Left lung (tissue), 10 donors: ENCODE results near the gene MTOR. TPM values are rescaled to one million over a fixed set of nuclear protein-coding genes. Genes with fewer than 3 reads are reported as not detected.

Source experiments
- ATAC-seq: fragments of 200-7000 bp; cut with Tn5 transposase; one replicate; pipeline ENCODE4 v1.9.1; 2020; ENCODE audit warnings: moderate library complexity
- DNase-seq, 4 donors: peaks; one replicate each; pipeline ENCODE4 v3.0.0-alpha.2; 2013 to 2020
- H3K27ac ChIP-seq, 2 donors: fragments of 200-600 bp; sonication (generic) in 1 of 2; one replicate each; pipeline versions ENCODE4 v1.5.0 to v1.8.0; 2020 to 2021
- H3K27me3 ChIP-seq, 2 donors: fragments of 200-600 bp; sonication (generic) in 1 of 2; one replicate each; pipeline versions ENCODE4 v1.5.0 to v1.8.0; 2020 to 2021
- H3K36me3 ChIP-seq, 2 donors: fragments of 200-600 bp; sonication (generic) in 1 of 2; one replicate each; pipeline versions ENCODE4 v1.5.0 to v1.8.0; 2020 to 2021
- H3K4me1 ChIP-seq, 2 donors: fragments of 200-600 bp; one replicate each; pipeline ENCODE4 v1.8.0; 2021
- H3K4me3 ChIP-seq, 2 donors: fragments of 200-600 bp; sonication (generic) in 1 of 2; one replicate each; pipeline versions ENCODE4 v1.5.0 to v1.8.0; 2020 to 2021; ENCODE audit warnings: mild to moderate bottlenecking in 1 of 2
- H3K9me3 ChIP-seq, 2 donors: fragments of 200-600 bp; sonication (generic) in 1 of 2; one replicate each; pipeline versions ENCODE4 v1.5.0 to v1.8.0; 2020 to 2021
- intact Hi-C, 2 donors: fragments of 100-400 bp; cut with DNase I; formaldehyde crosslinking; loops; one replicate each; pipeline versions ENCODE4 v1.11.2 to v1.14.2; 2022
- polyA plus RNA-seq, 6 donors: library from polyadenylated mRNA; unstranded; fragments of 120-200 nt; gene quantifications; one replicate each; pipeline ENCODE4 v1.2.1, GENCODE V29; 2013; ENCODE audit not compliant: insufficient read length in 6 of 6
- total RNA-seq, 2 donors: library from RNA; stranded (reverse); fragmentation: NEBNext Ultra II Directional; extraction: Animal tissue kit (Norgen Biotek cat#: 25700); gene quantifications; one replicate each; pipeline ENCODE4 v1.2.1, GENCODE V29; 2021
- TF ChIP-seq, protein P1 (sequence below), 2 donors: fragments of 200-600 bp; sonication (generic) in 1 of 2; IDR thresholded peaks; one replicate each; pipeline versions ENCODE4 v1.5.0 to v1.8.0; 2021; ENCODE audit warnings: antibody characterized with exemption in 2 of 2
- donor health status: DM: no; HTN: yes; CAD: no.
- donor health status: DM: no; HTN: no; CAD: no.

MTOR gene
- total and polyA plus RNA-seq, 8 donors: 38.0 to 45.4 (median 39.9) TPM

GRCh38 chr1:11215381-11216005 is 46.9 kb downstream of the MTOR start:
- no peak overlapping the region for H3K27ac ChIP-seq

GRCh38 chr1:11214698-11215380 is 47.5 kb downstream of the MTOR start:
- TF ChIP-seq, protein P1, sequence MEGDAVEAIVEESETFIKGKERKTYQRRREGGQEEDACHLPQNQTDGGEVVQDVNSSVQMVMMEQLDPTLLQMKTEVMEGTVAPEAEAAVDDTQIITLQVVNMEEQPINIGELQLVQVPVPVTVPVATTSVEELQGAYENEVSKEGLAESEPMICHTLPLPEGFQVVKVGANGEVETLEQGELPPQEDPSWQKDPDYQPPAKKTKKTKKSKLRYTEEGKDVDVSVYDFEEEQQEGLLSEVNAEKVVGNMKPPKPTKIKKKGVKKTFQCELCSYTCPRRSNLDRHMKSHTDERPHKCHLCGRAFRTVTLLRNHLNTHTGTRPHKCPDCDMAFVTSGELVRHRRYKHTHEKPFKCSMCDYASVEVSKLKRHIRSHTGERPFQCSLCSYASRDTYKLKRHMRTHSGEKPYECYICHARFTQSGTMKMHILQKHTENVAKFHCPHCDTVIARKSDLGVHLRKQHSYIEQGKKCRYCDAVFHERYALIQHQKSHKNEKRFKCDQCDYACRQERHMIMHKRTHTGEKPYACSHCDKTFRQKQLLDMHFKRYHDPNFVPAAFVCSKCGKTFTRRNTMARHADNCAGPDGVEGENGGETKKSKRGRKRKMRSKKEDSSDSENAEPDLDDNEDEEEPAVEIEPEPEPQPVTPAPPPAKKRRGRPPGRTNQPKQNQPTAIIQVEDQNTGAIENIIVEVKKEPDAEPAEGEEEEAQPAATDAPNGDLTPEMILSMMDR (IDR thresholded peaks at IDR 0.05): no peak
- intact Hi-C loops: no loop called here
- ATAC-seq (no peak), DNase-seq (no peak)
- no peaks in the 10 kb centered on the region for H3K4me1 ChIP-seq
- no peak overlapping the region for H3K4me3 ChIP-seq
- no peak overlapping the region for H3K27ac ChIP-seq
- H3K9me3 ChIP-seq: no peaks in the 10 kb centered on the region
- H3K27me3 ChIP-seq: no peaks in the 10 kb centered on the region
- H3K36me3 ChIP-seq: peaks cover 0 to 100% of the 10 kb centered on the region in 2 donors

More at GRCh38 chr1:11215381-11216005, 46.9 kb downstream of the MTOR start:
- no peaks in the 10 kb centered on the region for H3K9me3 ChIP-seq
- TF ChIP-seq, protein P1 (IDR thresholded peaks at IDR 0.05): no peak
- intact Hi-C loops: no loop called here
- no peak for DNase-seq
- H3K27me3 ChIP-seq: no peaks in the 10 kb centered on the region
- H3K4me1 ChIP-seq: no peaks in the 10 kb centered on the region
- H3K36me3 ChIP-seq: peaks cover 0 to 100% of the 10 kb centered on the region in 2 donors
- no peak overlapping the region for H3K4me3 ChIP-seq
- ATAC-seq: no peak

DNA sequence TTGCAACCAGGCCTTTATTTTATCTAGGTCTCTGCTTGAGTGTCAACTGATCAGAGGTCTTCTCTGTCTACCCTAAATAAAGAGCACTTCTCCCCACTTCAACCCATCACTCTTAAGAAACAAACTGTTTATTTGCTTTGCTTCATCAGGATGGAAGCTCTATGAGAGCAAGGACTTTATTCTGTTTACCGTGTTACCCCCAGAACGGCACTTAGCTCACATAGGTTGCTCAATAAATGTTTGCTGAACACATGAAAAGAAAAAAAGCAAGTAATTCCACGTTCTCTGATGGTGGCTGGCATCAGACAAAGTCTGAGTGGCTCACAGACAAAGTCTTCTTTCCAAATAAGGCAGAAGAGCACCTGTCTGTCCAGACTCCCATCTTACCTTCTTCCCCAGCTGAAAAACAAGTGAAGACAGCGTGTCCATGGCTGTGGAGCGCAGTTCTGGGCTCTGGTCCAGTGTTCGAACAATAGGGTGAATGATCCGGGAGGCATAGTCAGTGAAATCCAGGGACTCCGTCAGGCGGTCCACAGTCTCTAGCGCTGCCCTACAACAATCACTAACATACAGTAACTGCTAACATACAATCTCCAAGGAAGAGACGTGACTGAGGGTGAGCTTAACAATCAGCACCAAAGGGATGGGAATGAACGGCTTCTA is 50.3 kb downstream of the MTOR start:
- TF ChIP-seq, protein P1 (IDR thresholded peaks at IDR 0.05): no peak
- Histone ChIP-seq H3K27ac (no peak overlapping the region), H3K4me3 (no peak overlapping the region), H3K4me1 (no peaks in the 10 kb centered on the region), H3K27me3 (no peaks in the 10 kb centered on the region), H3K9me3 (no peaks in the 10 kb centered on the region), H3K36me3 (peaks cover 0 to 100% of the 10 kb centered on the region in 2 donors)
- intact Hi-C loops: no loop called here
- ATAC-seq (no peak), DNase-seq (no peak)

DNA sequence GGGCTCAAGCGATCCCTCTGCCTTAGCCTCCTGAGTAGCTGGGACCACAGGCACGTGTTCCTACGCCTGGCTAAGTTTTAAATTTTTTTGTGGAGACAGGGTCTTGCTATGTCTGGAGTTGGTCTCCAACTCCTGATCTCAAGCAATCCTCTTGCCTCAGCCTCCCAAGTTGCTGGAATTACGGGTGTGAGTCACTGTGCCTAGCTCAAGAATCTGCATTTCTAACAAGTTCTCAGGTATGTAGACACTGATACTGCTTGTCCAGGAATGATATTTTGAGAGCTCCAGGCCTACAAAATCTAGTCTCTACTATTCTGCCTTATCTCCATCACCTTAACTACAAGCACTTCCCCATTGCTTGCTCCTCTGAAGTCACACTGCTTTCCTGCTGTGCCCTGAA is 50.9 kb downstream of the MTOR start:
- H3K27me3 ChIP-seq: no peaks in the 10 kb centered on the region
- H3K27ac ChIP-seq: no peak overlapping the region
- intact Hi-C loops: no loop called here
- no peaks in the 10 kb centered on the region for H3K9me3 ChIP-seq
- ATAC-seq (no peak), DNase-seq (no peak)
- H3K36me3 ChIP-seq: peaks cover 0 to 100% of the 10 kb centered on the region in 2 donors
- TF ChIP-seq, protein P1 (IDR thresholded peaks at IDR 0.05): no peak
- no peak overlapping the region for H3K4me3 ChIP-seq
- no peaks in the 10 kb centered on the region for H3K4me1 ChIP-seq
